ENCODE results near the gene TRIM56. TPM values are rescaled to one million over a fixed set of nuclear protein-coding genes. Genes with fewer than 3 reads are reported as not detected.

TRIM56 gene
- total and polyA plus RNA-seq, 9 of the 15 experiments (the other 6 are each of a cell fraction or from before 2014, with no cell fraction given), result 2.0 to 29.7 (median 11.6) TPM

DNA sequence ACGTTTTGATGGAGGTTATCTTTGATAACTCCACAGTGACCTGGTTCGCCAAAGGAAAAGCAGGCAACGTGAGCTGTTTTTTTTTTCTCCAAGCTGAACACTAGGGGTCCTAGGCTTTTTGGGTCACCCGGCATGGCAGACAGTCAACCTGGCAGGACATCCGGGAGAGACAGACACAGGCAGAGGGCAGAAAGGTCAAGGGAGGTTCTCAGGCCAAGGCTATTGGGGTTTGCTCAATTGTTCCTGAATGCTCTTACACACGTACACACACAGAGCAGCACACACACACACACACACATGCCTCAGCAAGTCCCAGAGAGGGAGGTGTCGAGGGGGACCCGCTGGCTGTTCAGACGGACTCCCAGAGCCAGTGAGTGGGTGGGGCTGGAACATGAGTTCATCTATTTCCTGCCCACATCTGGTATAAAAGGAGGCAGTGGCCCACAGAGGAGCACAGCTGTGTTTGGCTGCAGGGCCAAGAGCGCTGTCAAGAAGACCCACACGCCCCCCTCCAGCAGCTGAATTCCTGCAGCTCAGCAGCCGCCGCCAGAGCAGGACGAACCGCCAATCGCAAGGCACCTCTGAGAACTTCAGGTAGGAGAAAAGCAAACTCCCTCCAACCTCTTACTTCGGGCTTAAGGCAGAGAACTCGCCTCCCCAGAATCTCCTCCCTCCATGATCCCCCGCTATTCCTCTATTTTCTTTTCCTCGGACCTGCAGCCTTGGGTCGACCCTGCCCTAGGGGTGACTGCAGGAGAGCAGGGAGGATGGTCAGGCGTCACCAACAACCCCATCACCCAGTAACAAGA, 41.6 kb downstream of the TRIM56 start, which contains the start of gene SERPINE1 (continued):
- no peak for TF ChIP-seq ARNT (IDR thresholded peaks at IDR 0.05)
- no peak for TF ChIP-seq ZNF347 (CRISPR knock-in tag; IDR thresholded peaks at IDR 0.05; ENCODE audit: low read depth)
- no peak for TF ChIP-seq RBM22 (IDR thresholded peaks at IDR 0.05; ENCODE audit: low read depth, low read length, poor library complexity, severe bottlenecking)
- no peak for TF ChIP-seq CAMTA2 (CRISPR knock-in tag; conservative IDR thresholded peaks at IDR 0.05)
- TF ChIP-seq MECOM (CRISPR knock-in tag; IDR thresholded peaks at IDR 0.05), result no peak
- no peak for TF ChIP-seq HOXB6 (CRISPR knock-in tag; IDR thresholded peaks at IDR 0.05; ENCODE audit: borderline replicate concordance)
- no peak for TF ChIP-seq RBBP5 (IDR thresholded peaks at IDR 0.05; ENCODE audit: borderline replicate concordance, insufficient read depth, low read length, poor library complexity, severe bottlenecking)
- no peak for TF ChIP-seq ZNF407 (IDR thresholded peaks at IDR 0.05; ENCODE audit: low read depth)
- TF ChIP-seq ZNF311 (CRISPR knock-in tag; IDR thresholded peaks at IDR 0.05), result no peak
- TF ChIP-seq ZBTB7A (IDR thresholded peaks at IDR 0.05; ENCODE audit: borderline replicate concordance, control insufficient read depth, low read depth, low read length), result peak; percentile 84; the same call in 1 of the 2 replicates
- TF ChIP-seq, protein P1, sequence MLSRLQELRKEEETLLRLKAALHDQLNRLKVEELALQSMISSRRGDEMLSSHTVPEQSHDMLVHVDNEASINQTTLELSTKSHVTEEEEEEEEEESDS (CRISPR knock-in tag; IDR thresholded peaks at IDR 0.05), result no peak
- TF ChIP-seq XRCC5 (IDR thresholded peaks at IDR 0.05; ENCODE audit: low read depth, low read length), result no peak
- TF ChIP-seq TEAD2 (tag; IDR thresholded peaks at IDR 0.05), result no peak
- no peak for TF ChIP-seq NFIX (CRISPR knock-in tag; IDR thresholded peaks at IDR 0.05; ENCODE audit: low read depth)
- no peak for TF ChIP-seq ZNF551 (CRISPR knock-in tag; IDR thresholded peaks at IDR 0.05)
- TF ChIP-seq, protein P2, sequence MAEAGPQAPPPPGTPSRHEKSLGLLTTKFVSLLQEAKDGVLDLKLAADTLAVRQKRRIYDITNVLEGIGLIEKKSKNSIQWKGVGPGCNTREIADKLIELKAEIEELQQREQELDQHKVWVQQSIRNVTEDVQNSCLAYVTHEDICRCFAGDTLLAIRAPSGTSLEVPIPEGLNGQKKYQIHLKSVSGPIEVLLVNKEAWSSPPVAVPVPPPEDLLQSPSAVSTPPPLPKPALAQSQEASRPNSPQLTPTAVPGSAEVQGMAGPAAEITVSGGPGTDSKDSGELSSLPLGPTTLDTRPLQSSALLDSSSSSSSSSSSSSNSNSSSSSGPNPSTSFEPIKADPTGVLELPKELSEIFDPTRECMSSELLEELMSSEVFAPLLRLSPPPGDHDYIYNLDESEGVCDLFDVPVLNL (CRISPR knock-in tag; IDR thresholded peaks at IDR 0.05; ENCODE audit: low read depth), result no peak
- TF ChIP-seq SIN3B (IDR thresholded peaks at IDR 0.05; ENCODE audit: low read depth), result no peak
- no peak for TF ChIP-seq ZNF436 (CRISPR knock-in tag; IDR thresholded peaks at IDR 0.05)
- no peak for TF ChIP-seq ZNF282 (CRISPR knock-in tag; IDR thresholded peaks at IDR 0.05)
- TF ChIP-seq KDM2B (CRISPR knock-in tag; IDR thresholded peaks at IDR 0.05), result no peak

Measured in K562 (cell line).